NK-92 treated with Interleukin-12 subunit alpha and Interleukin-12 subunit beta, amount 100 ng/mL, for 24 hours (cell line): Measurements from ENCODE around the gene DISP3.
"Not testable (repeated sequence)": the region's sequence is repeated elsewhere in the genome, so short reads cannot be mapped to it uniquely, and the experiment has no call there.

ENCODE experiments used
- DNase-seq: peaks from one replicate; lab custom pipeline; 2025; lab: John Stamatoyannopoulos, UW

The DISP3 gene

DNA sequence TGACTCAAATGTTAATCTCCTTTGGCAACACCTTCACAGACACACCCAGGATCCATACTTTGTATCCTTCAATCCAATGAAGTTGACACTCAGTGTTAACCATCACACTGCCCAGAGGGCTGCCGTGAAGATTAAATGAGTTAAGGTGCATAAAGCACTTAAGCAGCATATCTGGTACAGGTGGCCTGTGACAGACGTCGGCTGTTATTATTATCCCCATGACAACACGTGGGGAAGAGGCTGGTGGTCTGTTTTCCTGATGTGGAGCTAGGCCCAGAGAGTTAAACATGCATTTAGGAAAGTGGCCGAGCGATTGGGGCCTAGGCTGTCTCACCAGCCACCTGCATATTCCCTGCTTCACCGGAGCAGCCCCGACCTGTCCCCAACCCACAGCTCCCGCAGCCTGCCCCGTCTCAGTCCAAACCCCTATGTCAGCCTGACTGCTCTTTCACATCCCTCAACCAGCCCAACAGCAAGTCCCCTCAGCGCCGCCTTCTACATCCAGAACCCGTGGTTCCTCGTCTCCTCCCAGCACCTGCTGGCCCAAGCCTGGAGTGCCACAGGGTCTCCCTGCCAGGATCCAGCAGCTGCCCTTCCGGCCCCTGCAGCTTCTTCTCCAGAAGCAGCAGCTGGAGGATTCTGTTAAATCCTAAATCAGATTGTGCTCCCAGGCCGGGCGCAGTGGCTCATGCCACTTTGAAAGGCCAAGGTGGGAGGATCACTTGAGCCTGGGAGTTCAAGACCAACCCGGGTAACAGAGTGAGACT, 97.3 kb downstream of the DISP3 start:
- DNase-seq: no peak

DNA sequence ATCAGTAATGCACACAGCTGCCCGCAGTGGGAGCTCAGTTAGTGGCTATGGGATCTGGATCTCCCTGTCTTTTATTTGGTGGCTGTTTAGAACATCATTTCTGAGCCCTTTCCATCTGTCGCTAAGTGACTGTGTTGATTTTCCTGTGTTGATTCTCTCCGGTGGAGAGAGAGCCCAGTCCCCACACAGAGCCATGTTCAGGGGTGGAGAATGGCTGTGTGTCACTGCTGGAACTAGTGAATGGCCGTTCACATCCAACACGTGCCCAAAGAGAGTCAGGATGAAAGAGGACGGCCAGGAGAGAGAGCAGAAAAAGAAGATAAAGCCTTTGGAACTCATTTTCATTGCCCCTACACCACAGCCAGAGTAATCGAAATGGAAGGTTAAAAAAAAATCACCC, 99.0 kb downstream of the DISP3 start:
- no peak for DNase-seq

DNA sequence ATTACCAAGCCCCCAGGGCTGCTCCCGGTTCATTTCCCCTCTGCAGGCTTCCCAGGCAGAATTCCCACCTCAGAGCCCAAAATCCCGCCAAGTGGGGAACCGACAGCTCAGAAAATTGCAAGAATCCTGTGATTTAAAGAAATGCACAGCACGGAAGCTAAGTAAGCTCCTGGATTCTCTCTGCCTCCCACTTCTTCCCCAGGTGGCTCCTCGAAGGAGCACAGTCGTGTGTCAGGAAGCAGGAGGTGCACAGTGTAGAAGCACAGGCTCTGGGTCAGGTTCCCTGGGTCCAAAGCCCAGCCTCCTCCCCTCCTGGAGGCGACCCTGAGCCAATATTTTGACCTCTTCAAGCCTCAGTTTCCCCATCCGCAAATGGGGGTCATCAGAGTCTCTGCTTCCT, 100.6 kb downstream of the DISP3 start:
- no peak for DNase-seq

DNA sequence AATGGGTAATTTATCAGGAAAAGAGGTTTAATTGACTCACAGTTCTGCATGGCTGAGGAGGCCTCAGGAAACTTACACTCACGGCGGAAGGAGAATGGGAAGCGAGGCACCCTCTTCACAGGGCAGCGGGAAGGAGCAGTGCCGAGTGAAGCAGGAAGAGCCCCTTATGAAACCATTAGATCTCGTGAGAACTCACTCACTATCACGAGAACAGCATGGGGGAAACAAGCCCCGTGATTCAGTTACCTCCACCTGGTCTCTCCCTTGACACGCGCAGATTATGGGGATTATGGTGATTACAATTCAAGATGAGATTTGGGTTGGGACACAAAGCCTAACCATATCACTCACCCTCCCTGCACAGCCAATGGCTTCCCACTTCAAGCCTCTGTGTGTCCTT, 101.1 kb downstream of the DISP3 start:
- DNase-seq: not testable (repeated sequence)

DNA sequence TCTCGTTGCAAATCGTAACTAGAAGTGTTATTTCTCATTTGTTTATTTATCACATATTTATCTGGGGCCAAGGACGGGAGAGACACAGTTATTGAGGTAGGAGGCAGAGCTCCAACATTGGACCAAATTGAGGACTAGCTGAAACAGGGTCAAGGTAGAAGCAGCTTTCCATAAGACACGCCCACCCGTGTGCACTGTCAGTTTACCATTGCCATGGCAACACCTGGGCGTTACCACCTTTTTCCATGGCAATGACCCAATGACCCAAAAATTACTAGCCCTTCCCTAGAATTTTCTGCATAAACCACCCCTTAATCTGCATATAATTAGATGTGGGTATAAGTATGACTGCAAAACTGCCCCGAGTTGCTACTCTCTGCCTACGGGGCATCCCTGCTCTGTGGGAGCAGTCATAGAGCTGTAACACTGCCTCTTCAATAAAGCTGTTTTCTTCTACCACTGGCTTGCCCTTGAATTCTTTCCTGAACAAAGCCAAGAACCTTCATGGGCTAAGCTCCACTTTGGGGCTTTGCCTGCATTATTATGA, 102.6 kb downstream of the DISP3 start:
- no peak for DNase-seq

DNA sequence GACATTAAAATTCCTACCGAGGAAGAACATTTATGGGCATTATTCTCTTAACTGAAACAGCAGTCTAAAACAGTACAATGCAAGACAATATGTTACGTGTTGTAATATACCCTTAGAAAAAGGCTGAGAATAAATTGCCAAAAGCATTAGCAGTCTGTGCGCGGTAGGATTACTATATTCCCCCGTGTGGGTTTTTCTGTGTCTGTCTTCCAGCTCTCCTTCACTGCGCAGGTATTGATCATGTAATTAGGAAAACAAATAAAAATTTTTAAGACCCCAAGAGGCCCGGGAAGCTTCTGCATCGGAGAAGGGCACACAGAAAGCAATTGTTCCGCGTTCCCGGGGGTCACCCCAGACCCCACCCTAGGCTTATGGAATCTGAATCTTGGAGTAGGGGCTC, 106.4 kb downstream of the DISP3 start:
- DNase-seq: no peak
